ENCODE data around the gene IARS2.
"Not testable (repeated sequence)": the region's sequence is repeated elsewhere in the genome, so short reads cannot be mapped to it uniquely, and the experiment has no call there.

The IARS2 gene

DNA sequence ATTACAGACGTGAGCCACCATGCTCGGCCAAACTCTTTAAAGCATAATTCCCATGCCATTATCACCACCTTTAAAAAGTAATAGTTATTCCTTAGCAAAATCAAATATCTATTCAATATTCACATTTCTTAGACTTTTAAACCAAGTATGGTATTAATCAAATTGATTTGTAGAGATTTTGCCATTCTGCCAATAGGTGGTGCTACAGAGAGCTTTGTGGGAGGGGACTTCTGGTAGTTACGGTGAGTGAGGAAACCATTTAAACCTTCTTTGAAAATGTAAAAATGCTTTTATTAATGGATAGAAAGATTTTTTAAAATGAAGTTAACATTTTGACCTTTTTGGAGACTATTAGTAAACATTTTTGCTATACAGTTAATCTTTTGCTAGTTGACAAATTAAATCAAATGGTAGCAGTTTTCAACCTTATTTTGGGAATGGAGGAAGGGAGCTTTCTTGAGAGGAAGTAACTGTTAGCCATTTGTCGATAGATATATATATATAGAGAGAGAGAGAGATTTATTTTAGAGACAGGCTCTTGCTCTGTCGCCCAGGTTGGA, 19.3 kb downstream of the IARS2 start:
- peak; percentile 15 for DNase-seq (ENCODE audit: low read depth)

DNA sequence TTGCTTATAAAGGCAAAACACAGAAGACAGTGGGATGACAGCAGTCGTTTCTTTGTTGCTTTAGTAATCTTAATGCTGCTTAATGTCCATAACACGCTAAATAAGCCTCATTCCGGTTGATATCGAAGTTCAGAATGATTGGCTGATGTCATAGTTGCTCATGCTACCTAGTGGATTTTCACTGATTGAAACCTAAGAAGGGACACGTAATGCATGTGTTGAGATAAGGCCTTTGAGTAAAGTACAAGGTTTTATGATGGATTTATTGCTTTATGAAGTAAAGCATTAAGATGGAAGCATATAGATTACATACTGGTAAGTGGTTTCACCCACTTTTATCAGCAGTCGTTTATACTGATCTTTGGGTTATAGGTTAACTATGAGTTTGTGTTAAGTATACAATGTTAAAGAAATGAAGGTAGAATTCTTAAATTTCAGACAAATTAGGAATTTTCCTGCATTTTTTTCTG, 25.1 kb downstream of the IARS2 start:
- DNase-seq (ENCODE audit: low read depth) = no peak

DNA sequence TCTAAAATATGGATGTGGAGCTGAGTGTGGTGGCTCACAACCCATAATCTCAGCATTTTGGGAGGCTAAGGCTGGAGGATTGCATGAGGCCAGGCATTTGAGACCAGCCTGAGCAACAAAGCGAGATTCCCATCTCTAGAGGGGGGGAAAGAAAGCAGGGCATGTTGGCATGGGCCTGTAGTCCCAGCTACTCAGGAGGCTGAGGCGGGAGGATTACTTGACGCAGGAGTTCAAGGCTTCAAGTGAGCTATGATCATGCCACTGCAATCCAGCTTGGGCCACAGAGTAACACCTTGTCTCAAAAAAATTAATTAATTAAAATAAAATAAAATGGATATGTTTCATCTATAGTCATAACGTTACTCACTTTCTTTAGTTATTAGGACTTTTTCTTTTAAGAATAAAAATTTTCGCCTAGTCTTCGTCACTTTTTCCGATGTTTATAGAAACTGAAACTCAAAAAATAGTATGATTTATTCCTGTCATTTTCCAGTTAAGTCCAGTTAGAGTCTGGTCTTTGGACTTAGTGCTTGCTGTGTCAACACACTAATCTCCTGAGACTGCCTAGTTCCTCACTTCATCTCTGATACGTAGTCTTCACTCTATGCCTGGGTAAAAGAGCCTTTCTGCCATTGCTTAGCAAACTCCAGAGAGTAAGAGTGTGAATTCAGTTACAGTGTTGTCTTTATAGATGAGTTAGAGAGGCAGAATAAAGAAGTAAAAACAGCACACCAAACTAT, 28.0 kb downstream of the IARS2 start:
- DNase-seq (ENCODE audit: low read depth) = no peak

- no peak for DNase-seq (ENCODE audit: low read depth)
These were observed 29.1 kb downstream of the IARS2 start for GRCh38 chr1:220123066-220123465.

GRCh38 chr1:220123889-220124288, 30.0 kb downstream of the IARS2 start:
- DNase-seq (ENCODE audit: low read depth) = no peak

GRCh38 chr1:220124542-220124941, 30.6 kb downstream of the IARS2 start:
- DNase-seq (ENCODE audit: low read depth) = peak; percentile 4

GRCh38 chr1:220127076-220127475, 33.1 kb downstream of the IARS2 start:
- no peak for DNase-seq (ENCODE audit: low read depth)

- DNase-seq (ENCODE audit: low read depth) = no peak
These were observed 35.7 kb downstream of the IARS2 start for GRCh38 chr1:220129479-220130210.

- DNase-seq (ENCODE audit: low read depth) = no peak
These were observed 41.8 kb downstream of the IARS2 start for GRCh38 chr1:220135755-220136154.

GRCh38 chr1:220137019-220137786, 43.3 kb downstream of the IARS2 start:
- no peak for DNase-seq (ENCODE audit: low read depth)

DNA sequence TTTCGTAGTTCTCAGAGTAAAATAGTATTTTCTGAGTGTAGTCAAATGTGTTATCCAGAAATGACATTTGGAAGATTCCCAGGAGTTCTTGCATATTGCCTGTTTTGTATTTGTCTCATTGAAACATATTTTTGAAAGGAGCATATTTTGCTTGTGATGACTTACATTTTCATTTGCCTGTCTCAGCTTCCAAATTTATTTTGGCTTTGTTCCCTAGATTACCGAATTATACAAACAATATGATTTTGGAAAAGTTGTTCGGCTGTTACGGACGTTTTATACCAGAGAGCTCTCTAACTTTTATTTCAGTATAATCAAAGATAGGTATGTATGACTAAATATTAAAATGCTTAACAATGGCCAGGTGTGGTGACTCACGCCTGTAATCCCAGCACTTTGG, 46.0 kb downstream of the IARS2 start:
- no peak for DNase-seq (ENCODE audit: low read depth)

DNA sequence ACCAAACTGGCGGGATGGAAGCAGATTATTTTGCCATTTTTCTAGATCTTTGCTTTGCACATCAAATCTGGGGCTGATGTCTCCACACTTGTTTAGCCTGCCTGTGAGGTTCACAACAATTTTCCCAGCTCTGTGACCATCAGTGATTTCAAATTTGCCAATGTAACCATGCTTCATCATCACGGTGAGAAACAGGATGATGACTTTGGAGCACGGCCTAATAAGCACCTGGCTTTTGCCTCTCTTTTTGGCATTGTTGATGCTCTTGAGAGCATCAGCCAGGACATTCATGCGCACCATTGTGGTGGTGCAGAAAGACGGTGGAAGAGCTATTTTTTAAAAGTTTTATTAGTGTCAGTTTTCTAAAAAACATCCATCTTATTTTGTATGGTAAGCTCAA, 50.1 kb downstream of the IARS2 start:
- no peak for DNase-seq (ENCODE audit: low read depth)

GRCh38 chr1:220149742-220150141, 55.8 kb downstream of the IARS2 start:
- DNase-seq (ENCODE audit: low read depth) = no peak

- peak; percentile 33 for DNase-seq (ENCODE audit: low read depth)
These were observed 57.5 kb downstream of the IARS2 start for GRCh38 chr1:220151454-220151853.

GRCh38 chr1:220153147-220153546, 59.2 kb downstream of the IARS2 start:
- no peak for DNase-seq (ENCODE audit: low read depth)

GRCh38 chr1:220156620-220157146, 62.8 kb downstream of the IARS2 start:
- DNase-seq (ENCODE audit: low read depth) = no peak

DNA sequence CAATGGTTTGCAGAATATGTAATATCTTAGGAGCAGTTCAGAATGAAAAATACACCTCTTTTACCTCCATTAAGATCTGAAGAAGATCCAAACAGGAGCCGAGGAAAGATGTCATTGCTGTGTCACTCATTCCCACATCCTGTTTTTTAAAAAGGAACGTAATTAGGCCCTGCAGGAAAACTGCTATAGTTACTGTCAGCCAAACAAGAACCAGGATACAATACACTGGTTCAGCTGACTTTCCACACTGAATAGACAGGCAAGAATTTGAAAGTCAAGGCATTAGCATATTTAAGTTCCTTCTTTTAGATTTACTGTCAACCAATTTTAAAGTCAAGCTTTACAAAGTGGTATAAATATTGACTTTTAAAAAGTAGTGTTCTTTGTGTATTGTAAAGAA, 63.8 kb downstream of the IARS2 start:
- DNase-seq (ENCODE audit: low read depth) = no peak

- not testable (repeated sequence) for DNase-seq (ENCODE audit: low read depth)
These were observed 64.6 kb downstream of the IARS2 start for GRCh38 chr1:220158530-220158929.

- no peak for DNase-seq (ENCODE audit: low read depth)
These were observed 65.1 kb downstream of the IARS2 start for GRCh38 chr1:220159041-220159440.

DNA sequence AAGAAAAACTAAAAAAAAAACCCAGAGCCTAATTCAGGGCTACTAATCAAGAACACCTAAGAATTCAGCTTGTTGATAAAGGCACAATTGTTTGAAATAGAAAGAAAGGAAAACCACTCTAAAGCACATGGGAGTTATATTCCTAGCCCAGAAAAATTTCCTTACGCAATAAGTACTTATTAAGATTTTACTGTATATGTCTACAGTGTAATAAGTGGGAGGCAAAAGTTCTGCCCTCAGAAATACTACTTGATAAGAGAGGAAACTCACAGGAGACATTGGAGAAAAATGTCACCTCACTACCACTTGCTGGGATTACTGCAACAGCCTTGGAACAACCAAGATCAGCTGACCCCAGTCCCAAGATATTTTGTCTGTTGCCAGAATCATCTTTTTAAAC, 66.1 kb downstream of the IARS2 start:
- no peak for DNase-seq (ENCODE audit: low read depth)

- DNase-seq (ENCODE audit: low read depth) = no peak
These were observed 70.2 kb downstream of the IARS2 start for GRCh38 chr1:220164116-220164515.

DNA sequence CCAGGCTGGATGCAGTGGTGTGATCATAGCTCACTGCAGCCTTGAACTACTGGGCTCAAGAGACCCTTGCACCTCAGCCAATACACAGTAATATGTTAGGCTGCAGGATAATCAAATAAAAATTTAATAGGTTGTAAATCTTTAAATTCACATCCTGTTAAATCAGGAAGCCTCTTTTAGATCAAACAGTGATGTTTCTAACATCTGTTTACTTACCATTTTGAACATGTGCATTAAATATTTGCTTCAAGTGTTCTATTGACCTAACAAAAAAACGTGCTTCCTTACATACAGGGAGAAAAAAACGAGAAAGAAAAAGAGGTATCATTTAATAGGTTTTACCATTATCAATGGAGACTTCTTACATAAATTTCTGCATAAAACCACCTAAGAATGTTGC, 70.6 kb downstream of the IARS2 start:
- DNase-seq (ENCODE audit: low read depth) = no peak

All from fibroblast of gingiva (primary cell).